Left cardiac atrium (tissue), 4 donors: Measurements from ENCODE around the gene NLRP6. TPM values are rescaled to one million over a fixed set of nuclear protein-coding genes. Genes with fewer than 3 reads are reported as not detected.
"Not testable (repeated sequence)": the region's sequence is repeated elsewhere in the genome, so short reads cannot be mapped to it uniquely, and the experiment has no call there.

Source experiments
- ATAC-seq, 2 donors: fragments of 200-7000 bp; cut with Tn5 transposase; one replicate each; pipeline ENCODE4 v1.9.1; 2020; ENCODE audit warnings: mild to moderate bottlenecking in 2 of 2, moderate library complexity in 2 of 2
- DNase-seq: peaks from one replicate; pipeline ENCODE4 v3.0.0-alpha.2; 2020
- intact Hi-C, 2 donors: fragments of 100-400 bp; cut with DNase I; formaldehyde crosslinking; loops; one replicate each; pipeline versions ENCODE4 v1.14.1 to v1.15.1; 2022 to 2023
- long read RNA-seq: library from polyadenylated mRNA; unstranded; transcript quantifications from one replicate; pipeline ENCODE4 v2.0.0, GENCODE V29; 2021
- total RNA-seq, 2 donors: library from RNA; stranded (reverse); fragmentation: NEBNext Ultra II Directional; extraction: Animal tissue kit (Norgen Biotek cat#: 25700); gene quantifications; one replicate each; pipeline ENCODE4 v1.2.1, GENCODE V29; 2021
- donor health status: DM: no; HTN: yes; CAD: no.
- donor health status: DM: no; HTN: yes; CAD: no; lungs with severe emphysema.
- donor health status: DM: yes; HTN: yes; CAD: no.
- donor health status: Dilated cardiomyopathy.

NLRP6 gene
- under 1 TPM; 0.16 to 0.62 TPM for total RNA-seq
- long read RNA-seq, result 0 reads

GRCh38 chr11:278001-278951 is at the start of gene NLRP6:
Gene NLRP6, plus strand, starts transcription at chr11:278407. Its CDS starts 163 bp downstream, at chr11:278570.
- no peak for ATAC-seq
- intact Hi-C loops, result no loop called here

GRCh38 chr11:230431-230830 is 47.8 kb upstream of the NLRP6 start:
- intact Hi-C loops, result loop anchor here in 1 of 2 donors (10.0 kb wide), 1 partner anchor 64 kb away; the partner anchor contains the start of gene IFITM5
- ATAC-seq, result no peak
- no peak for DNase-seq

More at GRCh38 chr11:278001-278951, at the start of gene NLRP6:
- no peak for DNase-seq

- intact Hi-C loops, result loop anchor here in 1 of 2 donors (10.0 kb wide), 1 partner anchor 62 kb away; the partner anchor contains the start of gene IFITM5
- no peak for ATAC-seq
- DNase-seq, result no peak
These were observed 45.2 kb upstream of the NLRP6 start for GRCh38 chr11:232783-233565.

GRCh38 chr11:235180-235579 is 43.0 kb upstream of the NLRP6 start:
- intact Hi-C loops, result loop anchor here in 1 of 2 donors (10.0 kb wide), 1 partner anchor 60 kb away; the partner anchor contains the start of gene IFITM5

GRCh38 chr11:235609-235996 is 42.6 kb upstream of the NLRP6 start:
- ATAC-seq (peak; percentile 3 to 8), DNase-seq (no peak)
- intact Hi-C loops, result loop anchor here in 1 of 2 donors (10.0 kb wide), 1 partner anchor 59 kb away; the partner anchor contains the start of gene IFITM5

More at GRCh38 chr11:235180-235579, 43.0 kb upstream of the NLRP6 start:
- no peak for DNase-seq
- ATAC-seq, result no peak

GRCh38 chr11:235997-236773 is 42.0 kb upstream of the NLRP6 start, which contains the start of gene SIRT3:
Gene SIRT3, minus strand, starts transcription at chr11:236342. Its CDS starts 14 bp downstream, at chr11:236328.
- DNase-seq, result peak; percentile 83
- ATAC-seq, result peak; percentile 91 to 94
- intact Hi-C loops, result loop anchor here in 1 of 2 donors (2.0 to 10.0 kb wide), 2 partner anchors 27 to 59 kb away; partner anchors contain the start of gene IFITM5

- intact Hi-C loops, result loop anchor here in 1 of 2 donors (2.0 to 10.0 kb wide), 2 partner anchors 28 to 58 kb away; partner anchors contain the start of gene IFITM5
- ATAC-seq, result peak; percentile 95 to 97
- peak; percentile 91 for DNase-seq
These were observed 41.1 kb upstream of the NLRP6 start, which contains the start of gene PSMD13 for GRCh38 chr11:236774-237767. Gene PSMD13, plus strand, starts transcription at chr11:236976. Its CDS starts 74 bp downstream, at chr11:237050.

GRCh38 chr11:238346-238745 is 39.9 kb upstream of the NLRP6 start:
- not testable (repeated sequence) for DNase-seq, ATAC-seq
- intact Hi-C loops, result loop anchor here in 1 of 2 donors (10.0 kb wide), 1 partner anchor 56 kb away; the partner anchor contains the start of gene IFITM5

- ATAC-seq (no peak), DNase-seq (no peak)
- intact Hi-C loops, result no loop called here
These were observed 37.9 kb upstream of the NLRP6 start for GRCh38 chr11:240315-240714.

GRCh38 chr11:241634-242033 is 36.6 kb upstream of the NLRP6 start:
- DNase-seq (no peak), ATAC-seq (peak in 1 of 2 donors; percentile 6)
- intact Hi-C loops, result no loop called here

GRCh38 chr11:244376-244775 is 33.8 kb upstream of the NLRP6 start:
- intact Hi-C loops, result no loop called here
- ATAC-seq, result no peak
- no peak for DNase-seq

- ATAC-seq (no peak), DNase-seq (no peak)
- intact Hi-C loops, result no loop called here
These were observed 29.1 kb upstream of the NLRP6 start for GRCh38 chr11:249062-249461.

GRCh38 chr11:250274-250673 is 27.9 kb upstream of the NLRP6 start:
- DNase-seq (no peak), ATAC-seq (no peak)
- intact Hi-C loops, result loop anchor here in 1 of 2 donors (5.0 to 10.0 kb wide), 2 partner anchors 107 to 145 kb away; partner anchors contain the start of gene PKP3

- intact Hi-C loops, result loop anchor here in 1 of 2 donors (5.0 to 10.0 kb wide), 2 partner anchors 106 to 144 kb away; partner anchors contain the start of gene PKP3
These were observed 27.4 kb upstream of the NLRP6 start for GRCh38 chr11:250740-251299.

GRCh38 chr11:251550-251949 is 26.7 kb upstream of the NLRP6 start:
- DNase-seq (no peak), ATAC-seq (no peak)
- intact Hi-C loops, result loop anchor here in 1 of 2 donors (5.0 to 10.0 kb wide), 2 partner anchors 106 to 143 kb away; partner anchors contain the start of gene PKP3

More at GRCh38 chr11:250740-251299, 27.4 kb upstream of the NLRP6 start:
- DNase-seq (peak; percentile 54), ATAC-seq (peak; percentile 67 to 68)

- ATAC-seq (no peak), DNase-seq (no peak)
- intact Hi-C loops, result loop anchor here in 1 of 2 donors (5.0 to 10.0 kb wide), 2 partner anchors 105 to 142 kb away; partner anchors contain the start of gene PKP3
These were observed 25.5 kb upstream of the NLRP6 start for GRCh38 chr11:252666-253065.
